Neural progenitor cell (in vitro differentiated cells): ENCODE data around the gene GBX2.
A peak's percentile ranks its signal among the peaks of the same experiment; 100 is the strongest.

ENCODE experiments used
- CTCF ChIP-seq: fragments of 200-600 bp; sonication (generic); IDR thresholded peaks from 2 replicates; pipeline ENCODE4 v1.5.1; 2017; ENCODE audit warnings: antibody characterized with exemption, mild to moderate bottlenecking
- EZH2 ChIP-seq: fragments of 200-600 bp; sonication (generic); IDR thresholded peaks from 2 replicates; pipeline ENCODE4 v1.6.1; 2017; ENCODE audit warnings: antibody characterized with exemption, mild to moderate bottlenecking, moderate library complexity
- EZH2phosphoT487 ChIP-seq: fragments of 200-600 bp; sonication (generic); IDR thresholded peaks from 2 replicates; pipeline ENCODE4 v1.6.1; 2017; ENCODE audit warnings: antibody characterized with exemption

GRCh38 chr2:236167297-236168109 is 683 bp downstream of the GBX2 start:
- peak; percentile 35 for TF ChIP-seq CTCF
- peak; percentile 73 for TF ChIP-seq EZH2
- TF ChIP-seq EZH2phosphoT487, result peak; percentile 44
